ENCODE measurements around the gene PRKAB1. TPM values are rescaled to one million over a fixed set of nuclear protein-coding genes. Genes with fewer than 3 reads are reported as not detected.

Gene PRKAB1
- total RNA-seq, 4 donors from 2014 or later: 50.3 to 119 (median 76.2) TPM

GRCh38 chr12:119669744-119670472 lies 2.0 kb downstream of the PRKAB1 start:
- peak in 2 of 3 donors; percentile 64 to 71 for DNase-seq
- Histone ChIP-seq H3K4me3 (peak overlapping the region in 3 of 4 donors; percentile 9 to 93 (median 67)), H3K36me3 (peaks cover 0 to 41% (median 0%) of the 10 kb centered on the region in 3 donors), H3K27ac (peak overlapping the region; percentile 38 to 99 (median 94)), H3K4me1 (peaks cover 0 to 54% (median 10%) of the 10 kb centered on the region in 4 donors), H3K9me3 (no peaks in the 10 kb centered on the region), H3K27me3 (no peaks in the 10 kb centered on the region)
- TF ChIP-seq POLR2A (IDR thresholded peaks at IDR 0.05): peak; percentile 18 to 52
- no peak for TF ChIP-seq CTCF (IDR thresholded peaks at IDR 0.05)

GRCh38 chr12:119671070-119671469 lies 3.1 kb downstream of the PRKAB1 start:
- Histone ChIP-seq H3K27ac (peak overlapping the region; percentile 1 to 99 (median 94)), H3K9me3 (no peaks in the 10 kb centered on the region), H3K4me1 (peaks cover 0 to 54% (median 10%) of the 10 kb centered on the region in 4 donors), H3K36me3 (peaks cover 0 to 53% (median 0%) of the 10 kb centered on the region in 3 donors), H3K4me3 (peak overlapping the region in 2 of 4 donors; percentile 19 to 93), H3K27me3 (no peaks in the 10 kb centered on the region)
- no peak for DNase-seq
- TF ChIP-seq POLR2A (IDR thresholded peaks at IDR 0.05): no peak
- TF ChIP-seq CTCF (IDR thresholded peaks at IDR 0.05): no peak

GRCh38 chr12:119672194-119672593 lies 4.3 kb downstream of the PRKAB1 start:
- Histone ChIP-seq H3K4me1 (peaks cover 0 to 49% (median 10%) of the 10 kb centered on the region in 4 donors), H3K27ac (peak overlapping the region in 2 of 4 donors; percentile 54 to 99), H3K4me3 (no peak overlapping the region), H3K27me3 (no peaks in the 10 kb centered on the region), H3K9me3 (no peaks in the 10 kb centered on the region), H3K36me3 (peaks cover 0 to 64% (median 0%) of the 10 kb centered on the region in 3 donors)
- DNase-seq: no peak
- no peak for TF ChIP-seq POLR2A (IDR thresholded peaks at IDR 0.05)
- TF ChIP-seq CTCF (IDR thresholded peaks at IDR 0.05): no peak

- H3K27ac ChIP-seq: peak overlapping the region; percentile 49 to 99 (median 56)
- TF ChIP-seq CTCF (IDR thresholded peaks at IDR 0.05) (no peak), POLR2A (IDR thresholded peaks at IDR 0.05) (peak in 1 of 2 donors; percentile 7)
- H3K4me3 ChIP-seq: no peak overlapping the region
- peaks cover 0 to 50% (median 10%) of the 10 kb centered on the region in 4 donors for H3K4me1 ChIP-seq
- H3K9me3 ChIP-seq: no peaks in the 10 kb centered on the region
- DNase-seq: peak in 1 of 3 donors; percentile 58
- no peaks in the 10 kb centered on the region for H3K27me3 ChIP-seq
- peaks cover 0 to 79% (median 1%) of the 10 kb centered on the region in 3 donors for H3K36me3 ChIP-seq
Observed at GRCh38 chr12:119673634-119674033, 5.7 kb downstream of the PRKAB1 start.

- Histone ChIP-seq H3K36me3 (peaks cover 0 to 88% (median 7%) of the 10 kb centered on the region in 3 donors), H3K4me1 (peaks cover under 1 to 56% (median 9%) of the 10 kb centered on the region in 4 donors), H3K9me3 (no peaks in the 10 kb centered on the region), H3K4me3 (no peak overlapping the region), H3K27me3 (no peaks in the 10 kb centered on the region), H3K27ac (peak overlapping the region; percentile 49 to 99 (median 56))
- peak in 1 of 3 donors; percentile 55 for DNase-seq
- no peak for TF ChIP-seq CTCF (IDR thresholded peaks at IDR 0.05)
- no peak for TF ChIP-seq POLR2A (IDR thresholded peaks at IDR 0.05)
Observed at GRCh38 chr12:119674560-119674959, 6.6 kb downstream of the PRKAB1 start.

All from Peyer's patch (tissue), 4 donors.